SU-DHL-6 (cell line): ENCODE results near the gene CHTF8.
A peak's percentile ranks its signal among the peaks of the same experiment; 100 is the strongest.

Experiments used
- H2AFZ ChIP-seq: fragments of 200-600 bp; sonication (generic); 2 replicates; pipeline ENCODE4 v1.6.1; 2014; ENCODE audit warnings: low read depth, mild to moderate bottlenecking, moderate library complexity, mixed read lengths, antibody characterized with exemption, low read length; ENCODE audit not compliant: severe bottlenecking
- H3F3A ChIP-seq: fragments of 200-600 bp; shearing (Covaris generic); 2 replicates; pipeline ENCODE4 v1.6.0; 2016; ENCODE audit warnings: antibody characterized with exemption, mild to moderate bottlenecking; ENCODE audit not compliant: insufficient read depth
- H3K27ac ChIP-seq: fragments of 200-600 bp; sonication (generic); 2 replicates; pipeline ENCODE4 v1.5.1; 2016; ENCODE audit warnings: low read depth, mild to moderate bottlenecking, low read length, moderate library complexity, mixed read lengths
- H3K27me3 ChIP-seq: fragments of 200-600 bp; sonication (generic), shearing (Covaris generic); 2 replicates; pipeline ENCODE4 v1.6.0; 2014; ENCODE audit warnings: mild to moderate bottlenecking, low read length
- H3K36me3 ChIP-seq: fragments of 200-600 bp; sonication (generic); 2 replicates; pipeline ENCODE4 v1.6.1; 2014; ENCODE audit warnings: mild to moderate bottlenecking, low read length, mixed read lengths
- H3K4me2 ChIP-seq: fragments of 300-600, 200-600 bp; shearing (Covaris generic), sonication (generic); 2 replicates; pipeline ENCODE4 v1.6.0; 2014; ENCODE audit warnings: low read length, low read depth, mild to moderate bottlenecking; ENCODE audit not compliant: poor library complexity, severe bottlenecking
- H3K4me3 ChIP-seq: fragments of 200-600 bp; sonication (generic); 2 replicates; pipeline ENCODE4 v1.5.1; 2014; ENCODE audit warnings: antibody characterized with exemption, low read length, mild to moderate bottlenecking, mixed read lengths; ENCODE audit not compliant: insufficient read depth, poor library complexity, severe bottlenecking
- H3K79me2 ChIP-seq: fragments of 200-600 bp; sonication (generic); 2 replicates; pipeline ENCODE4 v1.6.1; 2014; ENCODE audit warnings: mild to moderate bottlenecking, low read length, moderate library complexity; ENCODE audit not compliant: insufficient read depth
- H3K9ac ChIP-seq: fragments of 200-600 bp; sonication (generic); 2 replicates; pipeline ENCODE4 v1.7.0; 2014; ENCODE audit warnings: mild to moderate bottlenecking, low read length
- H3K9me2 ChIP-seq: fragments of 200-600 bp; sonication (generic); replicated peaks from 2 replicates; pipeline ENCODE4 v1.6.1; 2014; ENCODE audit warnings: low read length; ENCODE audit not compliant: insufficient read depth
- H3K9me3 ChIP-seq: fragments of 200-600 bp; sonication (generic); 2 replicates; pipeline ENCODE4 v1.6.1; 2014; ENCODE audit warnings: low read length, mixed read lengths; ENCODE audit not compliant: insufficient read depth
- H4K20me1 ChIP-seq: fragments of 200-600 bp; sonication (generic); 2 replicates; pipeline ENCODE4 v1.6.1; 2014; ENCODE audit warnings: low read depth, mild to moderate bottlenecking, antibody characterized with exemption, low read length, moderate library complexity, mixed read lengths
- EZH2phosphoT487 ChIP-seq: fragments of 200-600 bp; sonication (generic), shearing (Covaris generic); conservative IDR thresholded peaks from 2 replicates; pipeline ENCODE4 v1.6.1; 2018; ENCODE audit warnings: mild to moderate bottlenecking, antibody characterized with exemption, low read length, moderate library complexity, mixed read lengths
- TF ChIP-seq, protein P1 (sequence below): fragments of 200-600 bp; sonication (generic); IDR thresholded peaks from one replicate; pipeline ENCODE4 v1.5.1; 2017; ENCODE audit warnings: antibody characterized with exemption, mild to moderate bottlenecking, low read length, moderate library complexity; ENCODE audit not compliant: insufficient read depth, poor library complexity, severe bottlenecking

CHTF8 gene

DNA sequence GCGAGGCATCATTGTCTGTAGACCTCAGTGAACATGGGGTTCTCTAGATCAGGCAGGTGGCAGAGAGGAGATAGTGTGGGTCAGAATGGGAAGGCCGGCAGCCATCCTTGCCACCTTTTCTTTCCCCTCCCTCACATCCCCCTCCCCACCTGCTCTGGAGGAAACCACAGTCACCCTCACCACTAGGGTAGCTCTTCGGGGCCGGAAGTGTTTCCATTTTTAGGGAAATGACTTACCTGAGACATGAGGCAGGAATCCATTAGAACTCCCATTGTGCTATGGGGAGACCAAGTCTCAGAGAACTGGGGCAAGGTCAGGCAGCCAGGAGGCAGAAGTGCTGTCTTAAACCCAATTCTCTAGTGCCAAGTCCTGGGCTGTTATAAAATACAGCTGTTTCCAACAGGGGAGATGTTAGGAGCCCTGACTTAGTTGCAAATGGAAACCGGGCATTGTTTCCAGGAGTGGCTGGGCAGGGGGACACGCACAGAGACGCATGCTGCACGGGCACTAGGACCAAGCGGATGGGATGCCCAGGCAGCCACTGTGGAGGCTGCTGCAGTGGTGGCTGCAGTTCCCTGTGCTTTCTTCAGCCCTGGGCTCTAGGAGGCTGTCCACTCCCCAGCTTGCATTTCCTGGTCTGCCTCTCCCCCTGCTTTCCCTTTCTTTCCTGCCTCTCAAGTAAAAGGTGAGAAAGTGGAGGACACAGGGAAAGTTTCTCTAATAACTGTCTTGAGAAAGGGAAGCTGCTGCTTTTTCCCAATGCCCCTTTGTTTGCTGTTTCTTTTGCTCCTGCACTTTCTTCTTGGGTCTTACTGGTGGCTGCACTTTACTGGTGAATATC, 24.1 kb downstream of the CHTF8 start:
- Histone ChIP-seq H3K36me3 (no peaks in the 10 kb centered on the region), H3K27me3 (no peaks in the 10 kb centered on the region), H3K4me2 (no peak overlapping the region), H3K79me2 (no peaks in the 10 kb centered on the region), H3K4me3 (no peak overlapping the region), H3K9me2 (no peaks in the 10 kb centered on the region), H3K9me3 (no peaks in the 10 kb centered on the region), H3K27ac (no peak overlapping the region), H3F3A (no peaks in the 10 kb centered on the region), H2AFZ (no peak overlapping the region), H3K9ac (no peak overlapping the region), H4K20me1 (no peaks in the 10 kb centered on the region)
- TF ChIP-seq, protein P1, sequence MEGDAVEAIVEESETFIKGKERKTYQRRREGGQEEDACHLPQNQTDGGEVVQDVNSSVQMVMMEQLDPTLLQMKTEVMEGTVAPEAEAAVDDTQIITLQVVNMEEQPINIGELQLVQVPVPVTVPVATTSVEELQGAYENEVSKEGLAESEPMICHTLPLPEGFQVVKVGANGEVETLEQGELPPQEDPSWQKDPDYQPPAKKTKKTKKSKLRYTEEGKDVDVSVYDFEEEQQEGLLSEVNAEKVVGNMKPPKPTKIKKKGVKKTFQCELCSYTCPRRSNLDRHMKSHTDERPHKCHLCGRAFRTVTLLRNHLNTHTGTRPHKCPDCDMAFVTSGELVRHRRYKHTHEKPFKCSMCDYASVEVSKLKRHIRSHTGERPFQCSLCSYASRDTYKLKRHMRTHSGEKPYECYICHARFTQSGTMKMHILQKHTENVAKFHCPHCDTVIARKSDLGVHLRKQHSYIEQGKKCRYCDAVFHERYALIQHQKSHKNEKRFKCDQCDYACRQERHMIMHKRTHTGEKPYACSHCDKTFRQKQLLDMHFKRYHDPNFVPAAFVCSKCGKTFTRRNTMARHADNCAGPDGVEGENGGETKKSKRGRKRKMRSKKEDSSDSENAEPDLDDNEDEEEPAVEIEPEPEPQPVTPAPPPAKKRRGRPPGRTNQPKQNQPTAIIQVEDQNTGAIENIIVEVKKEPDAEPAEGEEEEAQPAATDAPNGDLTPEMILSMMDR = no peak
- TF ChIP-seq EZH2phosphoT487 = no peak

DNA sequence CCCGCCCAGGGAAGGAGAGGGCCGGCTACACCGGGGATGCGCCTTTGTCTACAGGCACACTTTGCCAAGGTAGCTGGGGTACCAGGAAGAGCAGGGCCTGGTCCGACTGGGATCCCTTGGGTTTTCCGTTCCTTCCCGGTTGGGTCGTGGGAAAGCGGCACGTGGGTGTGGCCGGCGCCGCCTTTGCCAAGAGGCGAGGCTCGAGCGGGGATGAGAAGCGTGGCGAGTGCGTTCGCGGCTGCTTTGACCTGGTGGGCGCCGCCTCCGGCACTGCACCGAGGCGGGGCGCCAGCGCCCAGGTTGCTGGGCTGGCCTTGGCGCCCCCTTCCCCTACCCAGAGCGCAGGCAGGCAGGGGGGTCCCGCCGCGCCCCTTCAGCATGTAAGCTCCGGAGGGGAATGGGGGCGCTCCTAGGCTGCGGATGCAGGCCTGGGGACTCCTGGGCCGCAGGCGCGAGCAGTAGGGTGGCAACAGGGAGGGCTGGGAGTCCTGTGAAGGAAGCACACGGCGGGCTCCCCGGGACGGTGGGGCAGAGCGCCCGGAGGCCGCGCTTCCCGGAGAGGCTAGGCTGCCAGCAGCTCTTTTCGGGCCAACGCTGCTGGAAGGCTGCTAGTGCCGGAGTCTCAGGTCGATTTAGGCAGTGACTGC, 24.9 kb downstream of the CHTF8 start:
- Histone ChIP-seq H3K27ac (no peak overlapping the region), H2AFZ (no peak overlapping the region), H3K36me3 (no peaks in the 10 kb centered on the region), H3K4me3 (no peak overlapping the region), H3K9ac (no peak overlapping the region), H3K27me3 (no peaks in the 10 kb centered on the region), H4K20me1 (no peaks in the 10 kb centered on the region), H3K9me2 (no peaks in the 10 kb centered on the region), H3K9me3 (no peaks in the 10 kb centered on the region), H3F3A (no peaks in the 10 kb centered on the region), H3K4me2 (no peak overlapping the region), H3K79me2 (no peaks in the 10 kb centered on the region)
- TF ChIP-seq, protein P1 = no peak
- TF ChIP-seq EZH2phosphoT487 = no peak

GRCh38 chr16:69106491-69107315, 25.7 kb downstream of the CHTF8 start:
- Histone ChIP-seq H3K9me2 (no peaks in the 10 kb centered on the region), H4K20me1 (no peaks in the 10 kb centered on the region), H3K27me3 (no peaks in the 10 kb centered on the region), H3K9me3 (no peaks in the 10 kb centered on the region), H3K4me3 (peak overlapping the region; percentile 49), H3K36me3 (no peaks in the 10 kb centered on the region), H3K9ac (peak overlapping the region; percentile 39; the same call in 1 of the 2 replicates), H3K27ac (no peak overlapping the region), H3K4me2 (peak overlapping the region; percentile 60), H2AFZ (no peak overlapping the region), H3K79me2 (no peaks in the 10 kb centered on the region), H3F3A (no peaks in the 10 kb centered on the region)
- no peak for TF ChIP-seq EZH2phosphoT487
- TF ChIP-seq, protein P1 = no peak
